Measurements from ENCODE around the gene SLC7A6OS.
"Not testable (repeated sequence)": the region's sequence is repeated elsewhere in the genome, so short reads cannot be mapped to it uniquely, and the experiment has no call there.

Gene SLC7A6OS

GRCh38 chr16:68297908-68298307 lies 12.8 kb downstream of the SLC7A6OS start:
- no peak for DNase-seq

GRCh38 chr16:68296693-68297092 lies 14.1 kb downstream of the SLC7A6OS start:
- DNase-seq, result no peak

GRCh38 chr16:68296291-68296690 lies 14.5 kb downstream of the SLC7A6OS start:
- no peak for DNase-seq

GRCh38 chr16:68292425-68292824 lies 18.3 kb downstream of the SLC7A6OS start:
- no peak for DNase-seq

DNA sequence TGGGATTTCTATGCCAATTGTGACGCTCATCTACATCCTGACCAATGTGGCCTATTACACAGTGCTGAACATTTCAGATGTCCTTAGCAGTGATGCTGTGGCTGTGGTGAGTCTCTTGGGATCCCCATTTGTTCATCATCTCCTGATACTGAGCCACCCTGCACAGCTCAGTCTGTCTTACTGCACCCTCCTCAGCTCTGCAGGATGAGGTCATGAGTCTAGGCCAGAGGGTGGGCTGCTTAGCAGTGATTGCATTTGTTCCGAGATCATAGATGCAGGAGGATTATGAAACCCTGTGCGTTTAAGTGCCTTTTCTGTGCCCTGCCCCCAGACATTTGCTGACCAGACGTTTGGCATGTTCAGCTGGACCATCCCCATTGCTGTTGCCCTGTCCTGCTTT lies 19.5 kb downstream of the SLC7A6OS start:
- no peak for DNase-seq

- no peak for DNase-seq
These were observed 20.3 kb downstream of the SLC7A6OS start for GRCh38 chr16:68290450-68290849.

GRCh38 chr16:68289621-68290329 lies 21.0 kb downstream of the SLC7A6OS start:
- no peak for DNase-seq

GRCh38 chr16:68289202-68289601 lies 21.5 kb downstream of the SLC7A6OS start:
- DNase-seq, result no peak

- DNase-seq, result not testable (repeated sequence)
These were observed 21.9 kb downstream of the SLC7A6OS start for GRCh38 chr16:68288796-68289195.

DNA sequence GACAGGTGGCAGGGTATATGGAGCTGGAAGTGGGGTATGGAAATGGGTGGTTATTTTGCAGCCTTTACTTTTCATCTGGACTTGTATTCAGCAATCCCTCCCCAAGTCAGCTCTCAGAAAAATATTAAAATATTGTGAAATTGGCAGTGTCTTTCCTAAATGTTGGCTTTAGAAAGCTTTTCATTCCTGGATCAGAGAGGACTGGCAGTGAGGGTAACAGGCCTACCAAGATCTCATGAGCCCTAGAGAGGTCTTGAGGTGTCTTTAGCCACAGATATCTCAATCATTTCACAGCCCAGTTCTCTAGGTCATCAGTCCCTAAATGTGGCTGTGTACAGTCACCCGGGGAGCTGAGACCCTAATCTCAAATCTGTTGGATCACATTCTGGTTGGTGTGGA lies 22.5 kb downstream of the SLC7A6OS start:
- no peak for DNase-seq

DNA sequence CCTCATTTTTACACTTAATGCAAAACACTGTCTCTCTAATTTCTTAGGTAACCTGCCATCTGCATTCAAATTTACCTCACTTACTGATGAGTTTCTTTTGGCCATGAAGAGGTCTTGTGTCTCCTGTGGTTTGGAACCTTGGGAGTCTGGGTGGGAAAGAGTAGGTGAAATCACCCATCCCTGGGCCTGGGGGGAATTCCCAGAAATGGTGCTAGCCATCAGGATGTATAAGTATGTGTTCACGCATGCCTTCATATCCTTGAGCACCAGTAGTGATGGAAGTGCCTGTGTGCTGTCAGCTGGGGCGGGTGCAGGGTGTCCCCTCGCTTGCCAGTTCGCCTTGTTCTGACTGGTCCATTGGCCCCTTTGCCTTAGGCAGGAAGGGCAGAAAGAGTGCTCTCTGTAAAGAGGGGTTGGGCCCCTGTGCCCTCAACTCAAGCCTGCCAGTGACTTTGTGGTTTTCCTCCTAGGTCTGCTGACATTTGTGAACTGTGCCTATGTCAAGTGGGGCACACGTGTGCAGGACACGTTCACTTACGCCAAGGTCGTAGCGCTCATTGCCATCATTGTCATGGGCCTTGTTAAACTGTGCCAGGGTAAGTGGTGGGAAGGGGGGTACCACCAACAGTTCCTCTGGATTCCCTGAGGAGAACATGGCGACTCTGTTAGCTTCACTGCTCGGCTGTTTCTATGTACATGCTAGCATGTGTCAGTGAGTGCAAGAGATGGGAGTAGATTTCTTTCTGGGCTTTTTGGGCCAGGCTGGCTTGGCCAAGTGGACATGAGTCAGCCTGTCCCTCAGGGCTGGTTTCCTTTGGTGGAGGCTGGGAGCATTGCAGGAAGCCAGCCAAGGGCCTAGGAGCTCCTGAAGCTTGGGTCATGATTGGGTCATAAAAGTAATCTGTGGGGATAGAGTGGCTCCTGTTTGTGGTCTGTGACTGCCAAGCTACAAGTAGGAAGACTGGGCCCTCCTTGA lies 23.2 kb downstream of the SLC7A6OS start:
- no peak for DNase-seq

DNA sequence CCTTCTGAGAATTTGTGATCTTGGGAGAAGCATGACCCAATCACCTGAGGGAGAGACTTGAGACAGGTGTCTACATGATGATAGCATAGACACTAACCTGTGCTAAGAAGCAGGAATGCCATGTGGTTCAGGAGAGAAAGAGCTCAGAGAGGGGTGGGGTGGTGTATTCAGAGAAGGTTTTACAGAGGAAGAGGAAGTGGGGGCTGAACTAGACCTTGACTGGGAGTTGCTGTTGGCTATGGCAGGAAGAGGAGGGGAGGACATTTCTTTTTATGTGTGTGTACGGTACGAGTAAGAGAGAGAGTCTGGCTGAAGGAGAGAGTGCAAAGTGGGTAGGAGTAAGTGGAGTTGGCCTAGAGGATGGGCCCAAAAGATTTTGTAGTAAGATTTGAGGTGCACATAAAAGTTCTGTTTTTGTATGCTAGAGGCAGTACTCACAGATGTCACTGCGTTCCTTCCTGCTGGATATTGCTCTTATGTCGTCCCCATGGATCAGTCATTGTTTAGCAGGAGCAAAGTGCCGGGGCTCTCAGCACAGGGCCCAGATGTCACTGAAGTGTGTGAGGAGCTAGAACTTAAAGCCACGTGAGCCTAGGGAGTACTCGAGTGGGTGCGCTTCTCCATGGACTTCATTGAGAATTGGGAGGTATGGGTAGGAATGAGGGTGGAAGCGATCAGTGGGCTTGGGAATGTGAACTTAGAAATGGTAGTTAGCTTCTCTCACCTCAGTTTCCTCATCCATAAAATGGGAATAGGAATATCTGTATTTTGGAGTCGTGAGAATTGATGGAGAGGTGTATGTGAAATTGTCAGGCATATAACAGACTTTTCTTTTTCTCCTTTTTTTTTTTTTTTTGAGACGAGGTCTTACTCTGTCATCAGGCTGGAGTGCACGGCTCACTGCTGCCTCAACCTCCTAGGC lies 24.3 kb downstream of the SLC7A6OS start:
- no peak for DNase-seq

DNA sequence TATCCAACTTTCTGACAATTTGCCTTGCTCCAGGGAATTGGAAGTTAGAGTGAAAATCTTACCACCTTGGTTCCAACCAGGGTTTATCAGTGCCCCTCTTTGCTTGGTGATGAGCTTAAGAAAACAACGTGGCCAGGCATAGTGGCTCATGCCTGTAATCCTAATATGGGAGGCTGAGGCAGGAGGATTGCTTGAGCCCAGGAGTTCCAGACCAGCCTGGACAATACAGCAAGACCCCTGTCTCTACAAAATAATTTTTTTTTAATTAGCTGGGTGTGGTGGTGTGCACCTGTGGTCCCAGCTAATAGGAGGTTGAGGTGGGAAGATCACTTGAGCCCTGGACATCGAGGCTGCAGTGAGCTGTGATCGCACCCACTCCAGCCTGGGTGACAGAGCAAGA lies 25.1 kb downstream of the SLC7A6OS start:
- no peak for DNase-seq

GRCh38 chr16:68284847-68285246 lies 25.9 kb downstream of the SLC7A6OS start:
- DNase-seq, result no peak

GRCh38 chr16:68283801-68284598 lies 26.7 kb downstream of the SLC7A6OS start:
- DNase-seq, result no peak

DNA sequence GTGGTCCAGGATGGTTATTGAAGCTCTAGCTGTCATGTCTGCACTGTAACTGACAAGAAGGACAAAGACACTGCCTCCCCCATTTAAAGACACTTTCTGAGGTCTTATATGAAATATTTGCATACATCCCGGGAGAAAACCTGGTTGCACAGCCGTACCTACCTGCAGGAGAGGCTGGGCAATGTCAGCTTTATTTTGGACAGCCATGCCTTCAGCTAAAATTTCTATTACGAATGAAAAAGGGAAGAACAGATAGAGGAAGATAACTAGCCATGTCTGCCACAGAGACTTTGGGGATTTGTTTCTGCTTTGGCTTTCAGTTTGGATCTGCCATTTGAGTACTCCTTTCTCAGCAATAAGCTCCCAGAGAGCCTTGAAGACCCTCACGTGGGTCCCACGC lies 27.4 kb downstream of the SLC7A6OS start:
- no peak for DNase-seq

DNA sequence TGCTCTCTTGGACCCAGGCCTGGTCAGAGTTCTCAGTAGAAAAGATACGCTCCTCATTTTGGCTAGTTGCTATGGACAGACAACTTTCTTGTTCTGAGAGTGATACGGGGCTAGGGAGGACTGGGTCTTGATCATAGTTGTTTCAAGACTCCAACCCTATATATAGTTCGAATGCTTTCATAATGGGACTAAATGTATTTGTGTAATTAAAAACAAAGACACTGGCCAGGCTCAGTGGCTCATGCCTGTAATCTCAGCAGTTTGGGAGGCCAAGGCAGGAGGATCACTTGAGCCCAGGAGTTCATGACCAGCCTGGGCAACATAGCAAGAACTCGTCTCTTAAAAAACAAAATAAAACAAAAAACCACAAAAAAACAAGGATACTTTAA lies 28.7 kb downstream of the SLC7A6OS start:
- DNase-seq, result no peak

DNA sequence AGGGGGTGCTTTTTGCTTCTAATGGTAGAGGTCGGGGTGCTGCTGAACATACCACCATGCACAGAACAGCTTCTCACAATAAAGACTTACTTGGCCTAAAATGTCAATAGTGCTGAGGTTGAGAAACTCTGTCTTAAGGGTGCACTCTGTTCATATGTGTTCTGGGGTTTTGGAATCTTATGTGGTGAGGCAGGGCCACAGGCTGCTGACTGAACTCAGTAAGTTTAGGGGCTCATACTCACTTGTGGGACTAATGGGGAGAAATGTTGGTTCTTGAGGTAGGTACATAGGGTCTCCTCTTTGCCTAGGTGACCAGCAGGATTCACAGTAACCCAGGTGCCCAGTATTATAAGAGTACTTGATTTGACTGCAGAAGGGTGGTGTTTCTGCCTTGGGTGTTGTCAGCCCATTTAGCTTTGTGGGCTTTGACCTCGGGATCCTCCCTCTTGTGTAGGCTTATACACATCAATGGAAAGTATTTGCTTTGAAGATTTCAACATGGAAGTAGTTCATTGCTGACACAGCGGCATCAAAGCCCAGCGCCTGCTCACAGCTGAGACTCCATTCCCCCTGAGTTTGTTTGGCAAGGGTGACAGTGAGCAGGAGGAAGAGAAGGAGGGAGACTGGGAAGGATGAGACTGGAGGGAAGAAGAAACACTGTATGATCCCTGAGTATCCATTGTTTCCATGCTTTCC lies 29.2 kb downstream of the SLC7A6OS start:
- DNase-seq, result no peak

DNA sequence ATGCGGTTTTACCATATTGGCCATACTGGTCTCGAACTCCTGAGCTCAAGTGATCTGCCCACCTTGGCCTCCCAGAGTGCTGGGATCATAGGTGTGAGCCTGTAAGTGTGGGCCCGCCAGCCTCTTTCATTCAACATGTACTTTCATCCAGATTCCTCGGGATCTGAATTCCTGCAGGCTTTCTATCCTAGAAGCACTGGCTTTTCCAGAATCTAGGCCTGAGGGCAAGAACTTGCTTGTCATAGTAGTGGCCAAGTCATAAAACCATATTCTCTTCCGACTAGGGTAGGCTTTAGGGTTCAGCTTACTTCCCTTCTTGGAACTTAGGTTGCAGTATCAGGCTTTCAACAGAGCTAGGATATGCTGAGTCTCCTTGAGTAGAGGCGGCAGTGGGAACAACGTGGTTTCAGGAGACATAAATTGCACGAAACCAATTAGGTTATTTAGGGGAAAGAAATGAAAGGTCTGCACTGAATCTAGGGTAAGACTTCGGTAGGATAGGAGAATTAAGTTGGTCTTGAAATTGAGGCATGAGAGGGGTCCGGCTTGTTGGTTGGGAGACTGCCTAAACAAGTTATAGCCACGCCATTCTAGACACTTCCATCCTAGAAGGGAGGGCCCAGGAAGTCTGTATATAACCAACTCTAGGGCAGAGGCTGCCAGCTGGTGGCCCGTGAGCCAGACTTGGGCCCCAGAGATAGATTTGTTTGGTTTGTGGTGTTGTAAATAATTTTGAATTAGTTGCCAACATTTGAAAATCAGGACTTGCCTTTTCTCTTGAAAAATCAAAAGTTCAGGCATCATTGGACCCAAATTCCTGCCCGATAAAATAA lies 30.8 kb downstream of the SLC7A6OS start:
- no peak for DNase-seq

GRCh38 chr16:68276223-68276622 lies 34.5 kb downstream of the SLC7A6OS start:
- peak; percentile 25 for DNase-seq
